B cell (primary cell): ENCODE results near the gene MAPK4. TPM values are rescaled to one million over a fixed set of nuclear protein-coding genes. Genes with fewer than 3 reads are reported as not detected.

Experiments used
- ATAC-seq: fragments of 200-7000 bp; cut with Tn5 transposase; one replicate; pipeline ENCODE4 v1.10.0; 2021; ENCODE audit warnings: low read depth, mild to moderate bottlenecking, moderate number of reproducible peaks, moderate library complexity
- CTCF ChIA-PET: fragments of 350-600 bp; sonication (Branson Sonifier 250); formaldehyde crosslinking; loops from one replicate; lab custom pipeline; 2021; ENCODE audit warnings: antibody characterized with exemption, inconsistent platforms; lab: Charles Lee
- POLR2A ChIA-PET: fragments of 350-600 bp; sonication (Branson Sonifier 250); formaldehyde crosslinking; loops from one replicate; lab custom pipeline; 2021; ENCODE audit warnings: antibody characterized with exemption; lab: Charles Lee
- DNase-seq: peaks from one replicate; pipeline ENCODE4 v3.0.0; 2013
- H2AFZ ChIP-seq: 2 replicates; pipeline ENCODE4 v1.6.1; 2012; ENCODE audit warnings: mild to moderate bottlenecking, low read depth, low read length; ENCODE audit not compliant: insufficient read depth, poor library complexity, severe bottlenecking
- H3K27ac ChIP-seq, 2 donors: 1 replicate in 1 of 2; 2 replicates in 1 of 2; pipeline ENCODE4 v1.5.1; 2012 to 2013; ENCODE audit warnings: low read length in 2 of 2, mild to moderate bottlenecking in 2 of 2, moderate library complexity in 1 of 2
- H3K27me3 ChIP-seq, 4 experiments: fragments of 200-600 bp in 1 of 4; sonication (generic) in 1 of 4; replicated peaks in 1 of 4; 1 replicate in 2 of 4; 2 replicates in 2 of 4; pipeline versions ENCODE4 v1.6.1 to v1.7.0; 2013 to 2016; ENCODE audit warnings: low read length in 3 of 4, mild to moderate bottlenecking in 2 of 4, mixed read lengths in 1 of 4, moderate library complexity in 1 of 4; ENCODE audit not compliant: insufficient read depth in 4 of 4, control insufficient read depth in 3 of 4; ENCODE audit errors: control extremely low read depth in 1 of 4
- H3K36me3 ChIP-seq, 2 experiments: replicated peaks in 1 of 2; 1 replicate in 1 of 2; 2 replicates in 1 of 2; pipeline versions ENCODE4 v1.6.1 to v1.7.1; 2013; ENCODE audit warnings: low read length in 1 of 2; ENCODE audit not compliant: insufficient read depth in 2 of 2, control insufficient read depth in 1 of 2; ENCODE audit errors: control extremely low read depth in 1 of 2, extremely low read depth in 1 of 2
- H3K4me1 ChIP-seq, 2 donors: fragments of 200-600 bp in 1 of 2; sonication (generic) in 1 of 2; 1 replicate in 1 of 2; 2 replicates in 1 of 2; pipeline versions ENCODE4 v1.5.1 to v1.6.1; 2013 to 2017; ENCODE audit warnings: low read length in 2 of 2; ENCODE audit not compliant: control insufficient read depth in 2 of 2, insufficient read depth in 2 of 2
- H3K4me2 ChIP-seq: replicated peaks from 2 replicates; pipeline ENCODE3; 2012; ENCODE audit warnings: mild to moderate bottlenecking, low read depth, low read length; ENCODE audit not compliant: poor library complexity, severe bottlenecking
- H3K4me3 ChIP-seq, 5 experiments: fragments of 200-600 bp in 1 of 5; sonication (generic) in 1 of 5; 1 replicate in 3 of 5; 2 replicates in 2 of 5; pipeline versions ENCODE4 v1.5.1 to v1.7.0; 2011 to 2016; ENCODE audit warnings: low read length in 4 of 5, mild to moderate bottlenecking in 4 of 5, low read depth in 2 of 5, control low read depth in 1 of 5, moderate library complexity in 1 of 5; ENCODE audit not compliant: insufficient read depth in 1 of 5; ENCODE audit errors: control extremely low read depth in 1 of 5, extremely low read depth in 1 of 5
- H3K79me2 ChIP-seq: fragments of 200-600 bp; sonication (generic); one replicate; pipeline ENCODE4 v1.6.0; 2016; ENCODE audit warnings: low read length; ENCODE audit not compliant: control insufficient read depth, insufficient read depth
- H3K9ac ChIP-seq: fragments of 200-600 bp; sonication (generic); 2 replicates; pipeline ENCODE4 v1.6.1; 2017; ENCODE audit warnings: mild to moderate bottlenecking, low read length, moderate library complexity
- H3K9me3 ChIP-seq, 3 donors: one replicate each; pipeline versions ENCODE4 v1.6.1 to v1.7.1; 2013; ENCODE audit warnings: low read length in 2 of 3; ENCODE audit not compliant: control insufficient read depth in 2 of 3, insufficient read depth in 1 of 3; ENCODE audit errors: control extremely low read depth in 1 of 3
- H4K20me1 ChIP-seq: 2 replicates; pipeline ENCODE4 v1.6.0; 2012; ENCODE audit warnings: mild to moderate bottlenecking, low read length; ENCODE audit not compliant: insufficient read depth, control insufficient read depth, poor library complexity, severe bottlenecking
- H3K27ac Mint-ChIP-seq: one replicate; pipeline ENCODE4 v1.8.0; 2021; ENCODE audit warnings: mixed read lengths
- H3K27me3 Mint-ChIP-seq: one replicate; pipeline ENCODE4 v1.8.0; 2021; ENCODE audit warnings: mixed read lengths
- H3K4me1 Mint-ChIP-seq: one replicate; pipeline ENCODE4 v1.8.0; 2021; ENCODE audit warnings: mixed read lengths
- H3K4me3 Mint-ChIP-seq: one replicate; pipeline ENCODE4 v1.8.0; 2021; ENCODE audit warnings: mixed read lengths
- H3K9me3 Mint-ChIP-seq: one replicate; pipeline ENCODE4 v1.8.0; 2022; ENCODE audit warnings: mixed read lengths; ENCODE audit not compliant: insufficient read depth
- EZH2 ChIP-seq: IDR thresholded peaks from 2 replicates; pipeline ENCODE4 v1.6.1; 2012; ENCODE audit warnings: borderline replicate concordance, low read depth, mild to moderate bottlenecking, moderate library complexity, low read length; ENCODE audit not compliant: insufficient read depth, poor library complexity, severe bottlenecking
- WGBS: methylation state at CpG from one replicate; pipeline ENCODE4 v1.1.5; 2013; ENCODE audit warnings: missing lambda C conversion rate; ENCODE audit not compliant: insufficient coverage; 5-methylcytosine and 5-hydroxymethylcytosine counted together
- intact Hi-C: fragments of 100-400 bp; cut with micrococcal nuclease; formaldehyde crosslinking; loops from one replicate; pipeline ENCODE4 v1.10.0; 2022
- polyA plus RNA-seq: library from polyadenylated mRNA; depleted of rRNA; stranded (reverse); fragments of >200 nt; gene quantifications from 2 replicates; pipeline ENCODE4 v1.2.3, GENCODE V29; 2012
- total RNA-seq, 2 donors: library from RNA; stranded (reverse); fragments of 120-200 nt in 1 of 2; gene quantifications; 1 replicate in 1 of 2; 2 replicates in 1 of 2; pipeline versions ENCODE4 v1.2.3 to v1.2.4, GENCODE V29; 2013 to 2022
- TF ChIP-seq, protein P1 (sequence below): fragments of 200-600 bp; IDR thresholded peaks from one replicate; pipeline ENCODE4 v1.8.0; 2022; ENCODE audit warnings: antibody characterized with exemption, mild to moderate bottlenecking

Gene MAPK4
- total and polyA plus RNA-seq, 2 donors (not counting 1 experiment from before 2014, with no cell fraction given): not detected

DNA sequence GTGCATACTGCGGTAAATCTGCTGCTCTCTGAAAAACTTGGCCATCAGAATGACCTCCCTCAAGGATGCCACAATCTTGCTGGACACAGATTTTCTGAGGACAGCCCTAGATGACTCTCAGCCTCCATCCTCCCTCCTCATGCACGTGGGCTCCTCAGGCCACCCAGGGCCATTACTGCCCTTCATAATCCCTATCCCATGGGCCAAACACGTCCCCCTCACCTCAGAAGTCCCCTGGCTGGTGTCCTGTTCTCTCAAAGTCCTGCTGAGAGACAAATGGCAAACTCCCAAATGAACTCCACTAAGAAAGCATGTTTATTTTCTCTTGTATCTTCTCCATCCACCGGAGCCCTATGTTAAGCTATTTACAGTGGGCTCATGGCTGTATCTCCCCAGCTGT is 134.3 kb downstream of the MAPK4 start:
- intact Hi-C loops: no loop called here
- H3K4me1 ChIP-seq: no peaks in the 10 kb centered on the region
- POLR2A ChIA-PET: no interaction called here
- no peak overlapping the region for H3K4me3 ChIP-seq
- CTCF ChIA-PET: no interaction called here
- H3K36me3 ChIP-seq: no peaks in the 10 kb centered on the region
- no peak overlapping the region for H3K4me3 Mint-ChIP-seq
- H3K79me2 ChIP-seq: no peaks in the 10 kb centered on the region
- no peaks in the 10 kb centered on the region for H3K27me3 ChIP-seq
- TF ChIP-seq, protein P1, sequence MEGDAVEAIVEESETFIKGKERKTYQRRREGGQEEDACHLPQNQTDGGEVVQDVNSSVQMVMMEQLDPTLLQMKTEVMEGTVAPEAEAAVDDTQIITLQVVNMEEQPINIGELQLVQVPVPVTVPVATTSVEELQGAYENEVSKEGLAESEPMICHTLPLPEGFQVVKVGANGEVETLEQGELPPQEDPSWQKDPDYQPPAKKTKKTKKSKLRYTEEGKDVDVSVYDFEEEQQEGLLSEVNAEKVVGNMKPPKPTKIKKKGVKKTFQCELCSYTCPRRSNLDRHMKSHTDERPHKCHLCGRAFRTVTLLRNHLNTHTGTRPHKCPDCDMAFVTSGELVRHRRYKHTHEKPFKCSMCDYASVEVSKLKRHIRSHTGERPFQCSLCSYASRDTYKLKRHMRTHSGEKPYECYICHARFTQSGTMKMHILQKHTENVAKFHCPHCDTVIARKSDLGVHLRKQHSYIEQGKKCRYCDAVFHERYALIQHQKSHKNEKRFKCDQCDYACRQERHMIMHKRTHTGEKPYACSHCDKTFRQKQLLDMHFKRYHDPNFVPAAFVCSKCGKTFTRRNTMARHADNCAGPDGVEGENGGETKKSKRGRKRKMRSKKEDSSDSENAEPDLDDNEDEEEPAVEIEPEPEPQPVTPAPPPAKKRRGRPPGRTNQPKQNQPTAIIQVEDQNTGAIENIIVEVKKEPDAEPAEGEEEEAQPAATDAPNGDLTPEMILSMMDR: no peak
- TF ChIP-seq EZH2: no peak
- H3K9me3 ChIP-seq: no peaks in the 10 kb centered on the region
- H3K4me2 ChIP-seq: no peak overlapping the region
- H3K27ac Mint-ChIP-seq: no peak overlapping the region
- H3K9ac ChIP-seq: no peak overlapping the region
- no peak overlapping the region for H3K27ac ChIP-seq
- H3K27me3 Mint-ChIP-seq: peaks cover 17% of the 10 kb centered on the region
- H3K9me3 Mint-ChIP-seq: no peaks in the 10 kb centered on the region
- no peak overlapping the region for H2AFZ ChIP-seq
- no peaks in the 10 kb centered on the region for H4K20me1 ChIP-seq
- 76% methylated on average over 3 of the region's 4 CpGs for WGBS
- DNase-seq: no peak
- peaks cover 7% of the 10 kb centered on the region for H3K4me1 Mint-ChIP-seq
- ATAC-seq: no peak

DNA sequence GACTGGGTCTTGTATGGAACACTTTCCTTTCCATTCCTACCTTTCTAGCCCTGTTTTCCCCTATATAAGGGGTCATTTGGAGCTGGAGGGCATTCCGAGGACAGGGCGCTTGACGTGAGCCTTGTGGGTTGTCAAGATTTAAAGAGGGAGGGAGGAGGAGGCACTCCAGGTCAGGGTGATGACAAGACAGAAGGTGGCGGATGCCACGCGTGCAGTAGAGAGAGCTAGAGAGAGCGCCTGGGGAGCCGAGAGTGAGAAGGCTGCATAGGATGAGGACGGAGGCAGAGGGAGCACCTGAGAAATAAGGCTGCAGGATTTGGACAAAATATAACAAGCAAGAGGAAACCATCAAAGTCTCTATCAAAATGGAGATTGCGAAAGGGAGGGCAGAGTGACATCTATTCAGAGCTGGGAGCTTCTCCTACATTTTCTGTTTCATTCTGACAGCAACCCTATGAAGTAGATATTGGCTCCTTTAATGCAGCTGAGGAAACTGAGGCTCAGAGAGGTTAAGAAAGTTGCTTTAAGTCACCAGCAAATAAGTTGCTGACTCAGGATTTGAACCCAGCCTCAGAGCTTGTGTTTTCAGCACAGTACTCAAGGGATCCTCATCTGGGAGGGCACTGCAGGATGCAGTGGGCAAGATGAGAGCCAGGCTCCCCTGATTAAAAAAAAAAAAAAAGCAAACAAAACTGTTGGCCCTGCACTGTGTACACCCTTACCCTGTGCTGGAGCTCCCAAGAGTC is 135.7 kb downstream of the MAPK4 start:
- ChIA-PET CTCF (interaction anchor here (0.7 kb wide), 1 partner anchor 30 kb away, joined by 3 read pairs; no protein-coding TSS in a partner anchor), POLR2A (no interaction called here)
- Histone ChIP-seq H3K9ac (no peak overlapping the region), H2AFZ (no peak overlapping the region), H3K27me3 (peaks cover 0 to 1% (median 0%) of the 10 kb centered on the region in 4 experiments), H3K27ac (no peak overlapping the region), H3K36me3 (no peaks in the 10 kb centered on the region), H4K20me1 (no peaks in the 10 kb centered on the region), H3K79me2 (no peaks in the 10 kb centered on the region), H3K9me3 (no peaks in the 10 kb centered on the region), H3K4me2 (no peak overlapping the region), H3K4me1 (no peaks in the 10 kb centered on the region), H3K4me3 (no peak overlapping the region)
- Mint-ChIP-seq H3K4me3 (no peak overlapping the region), H3K27ac (no peak overlapping the region), H3K27me3 (peaks cover 15% of the 10 kb centered on the region), H3K4me1 (peaks cover 7% of the 10 kb centered on the region), H3K9me3 (no peaks in the 10 kb centered on the region)
- TF ChIP-seq, protein P1: no peak
- TF ChIP-seq EZH2: no peak
- no peak for ATAC-seq
- no peak for DNase-seq
- intact Hi-C loops: no loop called here
- WGBS: 90% methylated on average over 9 of the region's 10 CpGs
